22Rv1 (cell line): Measurements from ENCODE around the gene RSRC1.
"Not testable (repeated sequence)": the region's sequence is repeated elsewhere in the genome, so short reads cannot be mapped to it uniquely, and the experiment has no call there.

Source experiments
- ZFX ChIP-seq: fragments of 450-650 bp; IDR thresholded peaks from 2 replicates; pipeline ENCODE4 v1.6.1; 2017; ENCODE audit warnings: antibody characterized with exemption, borderline replicate concordance
- TF ChIP-seq, protein P1 (sequence below): fragments of 450-650 bp; IDR thresholded peaks from 2 replicates; pipeline ENCODE4 v1.5.1; 2017; ENCODE audit warnings: mild to moderate bottlenecking

GRCh38 chr3:158228942-158229341 lies 119.1 kb downstream of the RSRC1 start:
- TF ChIP-seq, protein P1, sequence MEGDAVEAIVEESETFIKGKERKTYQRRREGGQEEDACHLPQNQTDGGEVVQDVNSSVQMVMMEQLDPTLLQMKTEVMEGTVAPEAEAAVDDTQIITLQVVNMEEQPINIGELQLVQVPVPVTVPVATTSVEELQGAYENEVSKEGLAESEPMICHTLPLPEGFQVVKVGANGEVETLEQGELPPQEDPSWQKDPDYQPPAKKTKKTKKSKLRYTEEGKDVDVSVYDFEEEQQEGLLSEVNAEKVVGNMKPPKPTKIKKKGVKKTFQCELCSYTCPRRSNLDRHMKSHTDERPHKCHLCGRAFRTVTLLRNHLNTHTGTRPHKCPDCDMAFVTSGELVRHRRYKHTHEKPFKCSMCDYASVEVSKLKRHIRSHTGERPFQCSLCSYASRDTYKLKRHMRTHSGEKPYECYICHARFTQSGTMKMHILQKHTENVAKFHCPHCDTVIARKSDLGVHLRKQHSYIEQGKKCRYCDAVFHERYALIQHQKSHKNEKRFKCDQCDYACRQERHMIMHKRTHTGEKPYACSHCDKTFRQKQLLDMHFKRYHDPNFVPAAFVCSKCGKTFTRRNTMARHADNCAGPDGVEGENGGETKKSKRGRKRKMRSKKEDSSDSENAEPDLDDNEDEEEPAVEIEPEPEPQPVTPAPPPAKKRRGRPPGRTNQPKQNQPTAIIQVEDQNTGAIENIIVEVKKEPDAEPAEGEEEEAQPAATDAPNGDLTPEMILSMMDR = not testable (repeated sequence)
- TF ChIP-seq ZFX = not testable (repeated sequence)
